Coronary artery (tissue), 2 donors: ENCODE measurements around the gene NRCAM.

Experiments used
- DNase-seq: peaks from one replicate; pipeline ENCODE4 v3.0.0-alpha.2; 2017; ENCODE audit warnings: low spot score
- H3K27ac ChIP-seq, 2 donors: fragments of 200-600 bp; sonication (generic); one replicate each; pipeline ENCODE4 v1.5.1; 2016 to 2019
- H3K4me3 ChIP-seq: fragments of 200-600 bp; sonication (generic); 2 replicates; pipeline ENCODE4 v1.5.1; 2016; ENCODE audit warnings: mild to moderate bottlenecking, moderate library complexity
- TF ChIP-seq, protein P1 (sequence below): fragments of 200-600 bp; sonication (generic); IDR thresholded peaks from one replicate; pipeline ENCODE4 v1.5.1; 2019; ENCODE audit warnings: antibody characterized with exemption

Gene NRCAM

DNA sequence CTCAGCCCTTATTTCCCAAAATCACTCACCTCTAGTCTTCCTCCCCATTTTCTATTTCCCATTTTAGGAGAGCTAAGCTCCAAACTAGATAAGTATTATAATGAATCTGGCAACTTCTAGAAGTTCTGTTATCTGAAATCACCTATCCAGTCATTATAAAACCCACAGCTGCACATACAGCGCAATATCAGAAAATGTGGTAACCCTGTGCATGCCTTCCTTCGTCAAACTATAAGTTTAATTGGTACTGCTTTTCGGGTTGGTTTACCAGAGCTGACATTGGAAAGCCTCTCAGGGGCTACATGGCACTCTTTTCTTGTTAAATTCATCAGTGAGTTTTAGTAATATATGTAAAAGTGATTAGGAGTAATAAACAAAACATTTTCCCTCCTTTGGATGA is 327.7 kb downstream of the NRCAM start:
- H3K27ac ChIP-seq: no peak overlapping the region
- no peak for DNase-seq

DNA sequence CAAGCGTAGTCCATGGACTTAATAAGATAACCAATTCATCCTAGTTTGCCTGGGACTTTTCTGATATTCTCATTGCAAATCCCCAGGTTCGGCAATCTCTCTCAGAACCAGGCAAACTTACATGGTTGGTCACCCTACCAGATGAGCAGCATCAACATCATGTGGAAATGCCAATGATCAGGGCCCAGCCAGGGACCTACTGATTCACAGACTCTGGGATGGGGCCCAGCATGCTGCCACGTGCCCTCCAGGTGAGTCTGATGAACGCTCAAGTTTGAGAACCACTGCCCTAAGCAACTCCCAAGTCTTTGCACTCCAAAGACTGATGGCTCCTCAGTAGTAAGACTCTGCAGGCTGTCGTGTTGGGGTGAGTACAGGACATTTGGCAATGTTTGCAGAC is 328.8 kb downstream of the NRCAM start:
- no peak overlapping the region for H3K27ac ChIP-seq
- TF ChIP-seq, protein P1, sequence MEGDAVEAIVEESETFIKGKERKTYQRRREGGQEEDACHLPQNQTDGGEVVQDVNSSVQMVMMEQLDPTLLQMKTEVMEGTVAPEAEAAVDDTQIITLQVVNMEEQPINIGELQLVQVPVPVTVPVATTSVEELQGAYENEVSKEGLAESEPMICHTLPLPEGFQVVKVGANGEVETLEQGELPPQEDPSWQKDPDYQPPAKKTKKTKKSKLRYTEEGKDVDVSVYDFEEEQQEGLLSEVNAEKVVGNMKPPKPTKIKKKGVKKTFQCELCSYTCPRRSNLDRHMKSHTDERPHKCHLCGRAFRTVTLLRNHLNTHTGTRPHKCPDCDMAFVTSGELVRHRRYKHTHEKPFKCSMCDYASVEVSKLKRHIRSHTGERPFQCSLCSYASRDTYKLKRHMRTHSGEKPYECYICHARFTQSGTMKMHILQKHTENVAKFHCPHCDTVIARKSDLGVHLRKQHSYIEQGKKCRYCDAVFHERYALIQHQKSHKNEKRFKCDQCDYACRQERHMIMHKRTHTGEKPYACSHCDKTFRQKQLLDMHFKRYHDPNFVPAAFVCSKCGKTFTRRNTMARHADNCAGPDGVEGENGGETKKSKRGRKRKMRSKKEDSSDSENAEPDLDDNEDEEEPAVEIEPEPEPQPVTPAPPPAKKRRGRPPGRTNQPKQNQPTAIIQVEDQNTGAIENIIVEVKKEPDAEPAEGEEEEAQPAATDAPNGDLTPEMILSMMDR: no peak
- H3K4me3 ChIP-seq: no peak overlapping the region
- no peak for DNase-seq

More for the DNA sequence above, 327.7 kb downstream of the NRCAM start:
- TF ChIP-seq, protein P1: no peak
- H3K4me3 ChIP-seq: no peak overlapping the region

DNA sequence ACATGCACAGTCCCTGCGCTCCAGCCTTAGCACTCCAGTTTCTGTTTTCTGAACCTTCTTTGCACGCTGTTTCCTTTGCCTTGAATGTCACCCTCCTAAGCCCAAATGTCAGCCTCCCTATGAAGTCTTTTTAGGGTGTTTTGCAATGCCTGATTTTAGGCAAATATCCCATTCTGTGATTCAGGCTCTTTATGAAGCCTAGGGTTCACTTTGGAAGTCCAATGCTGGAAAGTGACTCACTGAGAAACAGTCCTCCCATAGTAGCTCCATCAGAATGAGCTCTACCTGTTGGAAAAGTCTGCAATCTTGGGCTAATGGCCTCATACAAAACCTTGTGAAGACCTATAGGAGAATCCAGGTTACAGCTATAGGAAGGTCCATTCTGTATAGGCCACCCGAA is 331.4 kb downstream of the NRCAM start:
- Histone ChIP-seq H3K27ac (no peak overlapping the region), H3K4me3 (no peak overlapping the region)
- TF ChIP-seq, protein P1: no peak
- DNase-seq: no peak

DNA sequence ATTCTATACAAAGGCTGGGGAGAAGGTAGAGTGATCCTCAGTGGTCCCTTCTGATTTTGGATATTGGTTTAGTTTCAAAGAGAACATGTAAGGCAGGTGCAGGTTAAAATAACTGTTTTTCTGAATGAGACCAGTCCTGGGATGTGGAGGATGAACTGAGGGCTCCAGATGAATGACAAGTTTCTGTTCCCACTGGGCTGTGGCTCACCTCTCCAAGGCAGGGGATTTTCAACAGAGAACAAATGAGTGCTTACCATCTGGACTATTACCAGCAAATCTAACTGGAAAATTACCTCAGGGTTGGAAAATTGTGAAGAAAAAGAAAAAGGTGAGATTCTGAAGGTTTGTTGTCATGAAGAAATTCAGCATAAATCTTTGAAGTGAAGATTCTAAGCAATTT is 334.1 kb downstream of the NRCAM start:
- DNase-seq: no peak
- no peak overlapping the region for H3K4me3 ChIP-seq
- TF ChIP-seq, protein P1: no peak
- H3K27ac ChIP-seq: no peak overlapping the region

DNA sequence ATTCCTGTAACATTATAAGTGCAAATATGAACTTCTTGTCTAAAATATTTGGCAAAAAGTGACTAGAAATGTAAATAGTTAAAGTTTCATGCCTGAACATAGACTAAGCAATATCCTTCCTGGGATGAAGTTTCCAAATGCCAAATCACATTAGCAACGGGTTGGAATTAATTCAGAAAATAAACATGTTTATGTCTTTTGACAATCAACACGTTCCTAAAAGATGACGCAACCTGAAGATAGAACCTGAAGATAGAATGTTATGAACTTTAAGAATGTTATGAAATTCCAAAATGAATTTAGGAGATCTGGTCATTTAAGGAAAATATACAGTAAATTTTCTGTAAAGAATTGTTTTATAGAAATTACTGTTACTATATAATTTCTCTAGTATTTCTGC is 335.3 kb downstream of the NRCAM start:
- no peak overlapping the region for H3K4me3 ChIP-seq
- no peak for DNase-seq
- TF ChIP-seq, protein P1: no peak
- H3K27ac ChIP-seq: no peak overlapping the region

DNA sequence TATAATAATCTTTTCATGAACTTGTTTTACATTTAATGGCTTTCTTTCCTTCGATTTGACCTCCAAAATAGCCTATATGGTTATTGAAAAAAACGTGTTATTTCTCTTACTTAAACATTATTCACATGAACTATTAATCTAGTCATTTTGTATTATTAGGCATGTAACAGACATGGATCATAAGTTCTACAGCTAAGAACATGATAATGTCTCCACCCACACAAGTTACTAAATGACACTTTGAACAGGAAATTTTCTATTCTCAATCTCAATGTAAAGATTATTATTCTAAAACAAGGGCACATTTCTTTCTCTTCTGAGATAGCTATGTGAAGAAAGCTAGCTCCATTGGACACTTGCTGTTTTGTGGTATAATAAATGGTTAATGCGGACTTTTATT is 336.0 kb downstream of the NRCAM start:
- DNase-seq: no peak
- TF ChIP-seq, protein P1: no peak
- Histone ChIP-seq H3K4me3 (no peak overlapping the region), H3K27ac (no peak overlapping the region)

DNA sequence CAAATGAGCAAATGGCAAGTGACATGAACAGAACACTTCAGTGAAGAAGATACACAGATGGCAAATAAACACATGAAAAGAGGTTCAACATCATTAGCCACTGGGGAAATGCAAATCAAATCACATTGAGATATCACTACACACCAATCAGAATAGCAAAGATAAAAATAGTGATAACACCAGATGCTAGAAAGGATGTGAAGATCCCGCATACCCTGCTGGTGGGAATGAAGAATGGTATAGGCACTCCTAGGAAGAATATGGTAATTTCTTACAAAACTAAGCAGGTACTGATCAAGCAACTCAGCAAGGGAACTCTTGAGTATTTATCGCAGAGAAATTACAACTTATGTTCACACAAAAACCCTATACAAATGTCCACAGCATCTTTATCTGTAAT is 337.3 kb downstream of the NRCAM start:
- H3K4me3 ChIP-seq: no peak overlapping the region
- no peak overlapping the region for H3K27ac ChIP-seq
- no peak for DNase-seq
- TF ChIP-seq, protein P1: no peak
